Endothelial cell (in vitro differentiated cells): ENCODE data around the gene HEXD. TPM values are rescaled to one million over a fixed set of nuclear protein-coding genes. Genes with fewer than 3 reads are reported as not detected.

Experiments used
- DNase-seq: peaks from one replicate; pipeline ENCODE4 v3.0.0; 2021; ENCODE audit warnings: low spot score
- H3K27ac Mint-ChIP-seq: one replicate; pipeline ENCODE4 v1.8.0; 2021; ENCODE audit warnings: mixed read lengths, inconsistent platforms; ENCODE audit not compliant: unreplicated experiment
- H3K27me3 Mint-ChIP-seq: one replicate; pipeline ENCODE4 v1.8.0; 2021; ENCODE audit warnings: mild to moderate bottlenecking, moderate library complexity, mixed read lengths, inconsistent platforms; ENCODE audit not compliant: unreplicated experiment
- H3K36me3 Mint-ChIP-seq: one replicate; pipeline ENCODE4 v1.8.0; 2021; ENCODE audit warnings: mild to moderate bottlenecking, low read depth, mixed read lengths, inconsistent platforms; ENCODE audit not compliant: unreplicated experiment
- H3K4me1 Mint-ChIP-seq: one replicate; pipeline ENCODE4 v1.8.0; 2021; ENCODE audit warnings: mild to moderate bottlenecking, mixed read lengths, inconsistent platforms; ENCODE audit not compliant: unreplicated experiment
- H3K4me3 Mint-ChIP-seq: one replicate; pipeline ENCODE4 v1.8.0; 2021; ENCODE audit warnings: mild to moderate bottlenecking, mixed read lengths, inconsistent platforms; ENCODE audit not compliant: unreplicated experiment
- H3K9me3 Mint-ChIP-seq: one replicate; pipeline ENCODE4 v1.8.0; 2021; ENCODE audit warnings: mixed read lengths, inconsistent platforms; ENCODE audit not compliant: unreplicated experiment
- CTCF ChIP-seq: fragments of 200-600 bp; sonication (generic); IDR thresholded peaks from one replicate; pipeline ENCODE4 v1.5.0; 2021; ENCODE audit warnings: antibody characterized with exemption; ENCODE audit not compliant: unreplicated experiment
- total RNA-seq: library from RNA; stranded (reverse); fragmentation: NEBNext Ultra II Directional; extraction: Animal tissue kit (Norgen Biotek cat#: 25700); gene quantifications from one replicate; pipeline ENCODE4 v1.2.1, GENCODE V29; 2021; ENCODE audit not compliant: unreplicated experiment

HEXD gene
- total RNA-seq, 1 donor from 2014 or later: 22.0 TPM

GRCh38 chr17:82444284-82444893 is 26.2 kb downstream of the HEXD start:
- Mint-ChIP-seq H3K36me3 (peaks cover 15% of the 10 kb centered on the region), H3K4me3 (no peak overlapping the region), H3K27ac (no peak overlapping the region), H3K4me1 (peaks cover under 1% of the 10 kb centered on the region), H3K9me3 (no peaks in the 10 kb centered on the region), H3K27me3 (peaks cover 5% of the 10 kb centered on the region)
- DNase-seq: no peak
- no peak for TF ChIP-seq CTCF

GRCh38 chr17:82444941-82445521 is 26.9 kb downstream of the HEXD start:
- DNase-seq: no peak
- Mint-ChIP-seq H3K27ac (no peak overlapping the region), H3K27me3 (peaks cover 5% of the 10 kb centered on the region), H3K36me3 (peaks cover 15% of the 10 kb centered on the region), H3K4me1 (peaks cover 7% of the 10 kb centered on the region), H3K4me3 (no peak overlapping the region), H3K9me3 (no peaks in the 10 kb centered on the region)
- no peak for TF ChIP-seq CTCF

- no peak for TF ChIP-seq CTCF
- Mint-ChIP-seq H3K4me3 (no peak overlapping the region), H3K27ac (no peak overlapping the region), H3K9me3 (no peaks in the 10 kb centered on the region), H3K4me1 (peaks cover 7% of the 10 kb centered on the region), H3K27me3 (peaks cover 5% of the 10 kb centered on the region), H3K36me3 (peaks cover 11% of the 10 kb centered on the region)
- no peak for DNase-seq
These were observed 27.4 kb downstream of the HEXD start for GRCh38 chr17:82445542-82445941.

- Mint-ChIP-seq H3K4me3 (no peak overlapping the region), H3K4me1 (peaks cover 8% of the 10 kb centered on the region), H3K27me3 (peaks cover 10% of the 10 kb centered on the region), H3K27ac (no peak overlapping the region), H3K9me3 (no peaks in the 10 kb centered on the region), H3K36me3 (peaks cover 10% of the 10 kb centered on the region)
- DNase-seq: no peak
- no peak for TF ChIP-seq CTCF
These were observed 28.0 kb downstream of the HEXD start for GRCh38 chr17:82446124-82446523.

GRCh38 chr17:82446649-82447048 is 28.5 kb downstream of the HEXD start:
- DNase-seq: no peak
- no peak overlapping the region for H3K4me3 Mint-ChIP-seq
- TF ChIP-seq CTCF: no peak
- H3K27me3 Mint-ChIP-seq: peaks cover 11% of the 10 kb centered on the region
- peaks cover 10% of the 10 kb centered on the region for H3K36me3 Mint-ChIP-seq
- peaks cover 12% of the 10 kb centered on the region for H3K4me1 Mint-ChIP-seq
- no peaks in the 10 kb centered on the region for H3K9me3 Mint-ChIP-seq
- no peak overlapping the region for H3K27ac Mint-ChIP-seq
